ENCODE data around the gene TNNI3.

TNNI3 gene

GRCh38 chr19:55112777-55113569 is 44.6 kb downstream of the TNNI3 start:
- H3K4me2 ChIP-seq (ENCODE audit: insufficient read depth, low read length), result no peak overlapping the region
- DNase-seq (no peak), ATAC-seq (ENCODE audit: insufficient read depth, low read depth) (no peak)
- H3K9me3 ChIP-seq (ENCODE audit: insufficient read depth, low read length, severe bottlenecking), result no peaks in the 10 kb centered on the region
- no peak overlapping the region for H3K27ac ChIP-seq (ENCODE audit: low read length)
- peak; percentile 11 for TF ChIP-seq CTCF (IDR thresholded peaks at IDR 0.05; ENCODE audit: borderline replicate concordance, extremely low read depth, low read length, poor library complexity, severe bottlenecking)
- TF ChIP-seq EZH2 (IDR thresholded peaks at IDR 0.05; ENCODE audit: borderline replicate concordance, low read depth, low read length, severe bottlenecking), result no peak
- H3K4me1 ChIP-seq (ENCODE audit: insufficient read depth, low read length), result peaks cover 24% of the 10 kb centered on the region
- peaks cover 80% of the 10 kb centered on the region for H3K79me2 ChIP-seq (ENCODE audit: insufficient read depth, low read length)
- peaks cover 76% of the 10 kb centered on the region for H4K20me1 ChIP-seq (ENCODE audit: insufficient read depth, low read length)
- no peak overlapping the region for H3K4me3 ChIP-seq (ENCODE audit: low read depth in 1 of 2, low read length in 2 of 2)
- no peaks in the 10 kb centered on the region for H3K27me3 ChIP-seq (ENCODE audit: insufficient read depth, low read length, poor library complexity)
- H3K36me3 ChIP-seq (ENCODE audit: insufficient read depth, low read length), result peaks cover 42% of the 10 kb centered on the region
- no peak overlapping the region for H3K9ac ChIP-seq (ENCODE audit: low read depth, low read length)
- H2AFZ ChIP-seq (ENCODE audit: low read depth, low read length), result no peak overlapping the region

GRCh38 chr19:55112246-55112776 is 45.2 kb downstream of the TNNI3 start:
- Histone ChIP-seq H3K4me1 (ENCODE audit: insufficient read depth, low read length) (peaks cover 24% of the 10 kb centered on the region), H2AFZ (ENCODE audit: low read depth, low read length) (no peak overlapping the region), H3K4me2 (ENCODE audit: insufficient read depth, low read length) (no peak overlapping the region), H3K27ac (ENCODE audit: low read length) (no peak overlapping the region), H3K27me3 (ENCODE audit: insufficient read depth, low read length, poor library complexity) (no peaks in the 10 kb centered on the region), H3K9ac (ENCODE audit: low read depth, low read length) (no peak overlapping the region), H3K36me3 (ENCODE audit: insufficient read depth, low read length) (peaks cover 42% of the 10 kb centered on the region), H3K4me3 (ENCODE audit: low read depth in 1 of 2, low read length in 2 of 2) (no peak overlapping the region), H4K20me1 (ENCODE audit: insufficient read depth, low read length) (peaks cover 76% of the 10 kb centered on the region), H3K79me2 (ENCODE audit: insufficient read depth, low read length) (peaks cover 77% of the 10 kb centered on the region), H3K9me3 (ENCODE audit: insufficient read depth, low read length, severe bottlenecking) (no peaks in the 10 kb centered on the region)
- DNase-seq (no peak), ATAC-seq (ENCODE audit: insufficient read depth, low read depth) (no peak)
- no peak for TF ChIP-seq CTCF (IDR thresholded peaks at IDR 0.05; ENCODE audit: borderline replicate concordance, extremely low read depth, low read length, poor library complexity, severe bottlenecking)
- TF ChIP-seq EZH2 (IDR thresholded peaks at IDR 0.05; ENCODE audit: borderline replicate concordance, low read depth, low read length, severe bottlenecking), result no peak

- Histone ChIP-seq H3K4me1 (ENCODE audit: insufficient read depth, low read length) (peaks cover 23% of the 10 kb centered on the region), H2AFZ (ENCODE audit: low read depth, low read length) (no peak overlapping the region), H3K27ac (ENCODE audit: low read length) (no peak overlapping the region), H3K4me2 (ENCODE audit: insufficient read depth, low read length) (no peak overlapping the region), H3K9ac (ENCODE audit: low read depth, low read length) (no peak overlapping the region), H3K79me2 (ENCODE audit: insufficient read depth, low read length) (peaks cover 72% of the 10 kb centered on the region), H3K9me3 (ENCODE audit: insufficient read depth, low read length, severe bottlenecking) (no peaks in the 10 kb centered on the region), H3K4me3 (ENCODE audit: low read depth in 1 of 2, low read length in 2 of 2) (no peak overlapping the region), H3K36me3 (ENCODE audit: insufficient read depth, low read length) (peaks cover 47% of the 10 kb centered on the region), H3K27me3 (ENCODE audit: insufficient read depth, low read length, poor library complexity) (no peaks in the 10 kb centered on the region), H4K20me1 (ENCODE audit: insufficient read depth, low read length) (peaks cover 73% of the 10 kb centered on the region)
- DNase-seq, result no peak
- TF ChIP-seq CTCF (IDR thresholded peaks at IDR 0.05; ENCODE audit: borderline replicate concordance, extremely low read depth, low read length, poor library complexity, severe bottlenecking), result no peak
- TF ChIP-seq EZH2 (IDR thresholded peaks at IDR 0.05; ENCODE audit: borderline replicate concordance, low read depth, low read length, severe bottlenecking), result no peak
- no peak for ATAC-seq (ENCODE audit: insufficient read depth, low read depth)
Measured at GRCh38 chr19:55111238-55111831, 46.2 kb downstream of the TNNI3 start.

Data from DND-41 (cell line).